A673 (cell line): ENCODE data around the gene KATNBL1. TPM values are rescaled to one million over a fixed set of nuclear protein-coding genes. Genes with fewer than 3 reads are reported as not detected.

ENCODE experiments used
- BruUV-seq: library from RNA; stranded (reverse); fragments of 400-500 nt; replicated peaks from 2 replicates; lab custom pipeline; 2021; lab: Mats Ljungman, UMichigan
- CTCF ChIA-PET: fragments of 300-600 bp; sonication (Branson Sonifier 250); formaldehyde crosslinking; loops from one replicate; lab custom pipeline; 2022; ENCODE audit warnings: antibody characterized with exemption; lab: Charles Lee
- POLR2A ChIA-PET: fragments of 300-600 bp; sonication (Branson Sonifier 250); formaldehyde crosslinking; loops from one replicate; lab custom pipeline; 2022; ENCODE audit warnings: antibody characterized with exemption; ENCODE audit not compliant: low non-redundant PET; lab: Charles Lee
- DNase-seq: peaks from one replicate; pipeline ENCODE4 v3.0.0-alpha.2; 2015; ENCODE audit warnings: low spot score
- H3K27ac ChIP-seq: fragments of 200-600 bp; sonication (generic); 2 replicates; pipeline ENCODE4 v1.5.1; 2016; ENCODE audit warnings: mixed run types, low read depth, mild to moderate bottlenecking, mixed read lengths, antibody characterized with exemption, low read length; ENCODE audit not compliant: poor library complexity, severe bottlenecking
- H3K27me3 ChIP-seq: fragments of 200-600 bp; sonication (generic); replicated peaks from 2 replicates; pipeline ENCODE4 v1.6.1; 2017; ENCODE audit warnings: mixed run types, low read depth, mild to moderate bottlenecking, mixed read lengths, antibody characterized with exemption, low read length; ENCODE audit not compliant: insufficient read depth, poor library complexity
- H3K36me3 ChIP-seq: fragments of 200-600 bp; sonication (generic); 2 replicates; pipeline ENCODE4 v1.6.1; 2016; ENCODE audit warnings: mixed run types, mild to moderate bottlenecking, mixed read lengths, antibody characterized with exemption, low read length; ENCODE audit not compliant: insufficient read depth, poor library complexity, severe bottlenecking
- H3K4me1 ChIP-seq: fragments of 200-600 bp; sonication (generic); 2 replicates; pipeline ENCODE4 v1.6.1; 2017; ENCODE audit warnings: mixed run types, mild to moderate bottlenecking, mixed read lengths, antibody characterized with exemption, low read length; ENCODE audit not compliant: insufficient read depth, poor library complexity, severe bottlenecking
- H3K4me3 ChIP-seq: fragments of 200-600 bp; sonication (generic); 2 replicates; pipeline ENCODE4 v1.5.1; 2016; ENCODE audit warnings: low read depth, mixed run types, mild to moderate bottlenecking, mixed read lengths, low read length; ENCODE audit not compliant: poor library complexity, severe bottlenecking
- H3K9me3 ChIP-seq: fragments of 200-600 bp; sonication (generic); 2 replicates; pipeline ENCODE4 v1.6.1; 2016; ENCODE audit warnings: mixed run types, low read depth, mild to moderate bottlenecking, mixed read lengths, antibody characterized with exemption, low read length; ENCODE audit not compliant: poor library complexity, severe bottlenecking
- CTCF ChIP-seq: fragments of 300-800, 200-600 bp; sonication (generic); conservative IDR thresholded peaks from 2 replicates; pipeline ENCODE4 v1.5.1; 2017; ENCODE audit warnings: low read depth, mild to moderate bottlenecking, antibody characterized with exemption, low read length, moderate library complexity, mixed read lengths
- EZH2 ChIP-seq: fragments of 200-600 bp; sonication (generic); IDR thresholded peaks from 2 replicates; pipeline ENCODE4 v1.6.1; 2017; ENCODE audit warnings: borderline replicate concordance, low read depth, mild to moderate bottlenecking, mixed read lengths, antibody characterized with exemption, low read length; ENCODE audit not compliant: poor library complexity, severe bottlenecking
- intact Hi-C: fragments of 100-400 bp; cut with micrococcal nuclease; formaldehyde crosslinking; loops from one replicate; pipeline ENCODE4 v1.10.0; 2022; ENCODE audit not compliant: unreplicated experiment
- total RNA-seq: library from RNA; stranded (reverse); gene quantifications from 2 replicates; pipeline ENCODE4 v1.2.3, GENCODE V29; 2021

KATNBL1 gene
- total RNA-seq, 1 experiment from 2014 or later: 55.1 TPM

- Histone ChIP-seq H3K36me3 (no peaks in the 10 kb centered on the region), H3K9me3 (no peaks in the 10 kb centered on the region), H3K27ac (no peak overlapping the region), H3K4me1 (no peaks in the 10 kb centered on the region), H3K27me3 (no peaks in the 10 kb centered on the region), H3K4me3 (no peak overlapping the region)
- BruUV-seq: no TSS peak
- ChIA-PET POLR2A (no interaction called here), CTCF (no interaction called here)
- TF ChIP-seq EZH2 (no peak), CTCF (no peak)
- intact Hi-C loops: no loop called here
- no peak for DNase-seq
Observed at GRCh38 chr15:34188711-34189110, 21.2 kb downstream of the KATNBL1 start.

GRCh38 chr15:34185666-34186065, 24.2 kb downstream of the KATNBL1 start:
- POLR2A ChIA-PET: no interaction called here
- intact Hi-C loops: no loop called here
- DNase-seq: no peak

GRCh38 chr15:34182942-34183341, 27.0 kb downstream of the KATNBL1 start:
- H3K27me3 ChIP-seq: no peaks in the 10 kb centered on the region
- BruUV-seq: no TSS peak
- no peaks in the 10 kb centered on the region for H3K36me3 ChIP-seq
- no peak overlapping the region for H3K4me3 ChIP-seq
- H3K9me3 ChIP-seq: no peaks in the 10 kb centered on the region
- ChIA-PET CTCF (no interaction called here), POLR2A (no interaction called here)
- no peak for TF ChIP-seq EZH2
- TF ChIP-seq CTCF: no peak
- no peaks in the 10 kb centered on the region for H3K4me1 ChIP-seq
- no peak for DNase-seq
- intact Hi-C loops: no loop called here
- H3K27ac ChIP-seq: no peak overlapping the region

More at GRCh38 chr15:34185666-34186065, 24.2 kb downstream of the KATNBL1 start:
- H3K4me1 ChIP-seq: no peaks in the 10 kb centered on the region
- no peaks in the 10 kb centered on the region for H3K27me3 ChIP-seq
- H3K9me3 ChIP-seq: no peaks in the 10 kb centered on the region
- CTCF ChIA-PET: no interaction called here
- no peak for TF ChIP-seq EZH2
- no peak for TF ChIP-seq CTCF
- H3K4me3 ChIP-seq: no peak overlapping the region
- H3K36me3 ChIP-seq: no peaks in the 10 kb centered on the region
- no TSS peak for BruUV-seq
- H3K27ac ChIP-seq: no peak overlapping the region
